HG03442 (cell line): ENCODE data around the gene GFPT2.

Experiments used
- ATAC-seq: cut with Tn5 transposase; IDR thresholded peaks from one replicate; pipeline ENCODE4 v1.9.1; 2021; ENCODE audit warnings: mild to moderate bottlenecking, moderate library complexity; ENCODE audit not compliant: unreplicated experiment

GFPT2 gene

GRCh38 chr5:180289966-180290365, 63.2 kb downstream of the GFPT2 start:
- no peak for ATAC-seq

- ATAC-seq: no peak
These were observed 63.7 kb downstream of the GFPT2 start for GRCh38 chr5:180289433-180289832.

GRCh38 chr5:180287868-180288267, 65.3 kb downstream of the GFPT2 start:
- no peak for ATAC-seq

- no peak for ATAC-seq
These were observed 65.7 kb downstream of the GFPT2 start for GRCh38 chr5:180287404-180287803.

- no peak for ATAC-seq
These were observed 69.0 kb downstream of the GFPT2 start for GRCh38 chr5:180284149-180284548.

- ATAC-seq: no peak
These were observed 70.0 kb downstream of the GFPT2 start for GRCh38 chr5:180283026-180283615.

GRCh38 chr5:180282281-180282680, 70.9 kb downstream of the GFPT2 start:
- ATAC-seq: no peak

- no peak for ATAC-seq
These were observed 71.4 kb downstream of the GFPT2 start for GRCh38 chr5:180281706-180282105.

GRCh38 chr5:180274695-180275094, 78.4 kb downstream of the GFPT2 start:
- ATAC-seq: no peak

GRCh38 chr5:180271221-180271620, 81.9 kb downstream of the GFPT2 start:
- no peak for ATAC-seq

GRCh38 chr5:180259260-180259611, 93.9 kb downstream of the GFPT2 start:
- no peak for ATAC-seq

- no peak for ATAC-seq
These were observed 99.9 kb downstream of the GFPT2 start for GRCh38 chr5:180253036-180253824.

- ATAC-seq: no peak
These were observed 101.2 kb downstream of the GFPT2 start for GRCh38 chr5:180251887-180252286.

GRCh38 chr5:180251141-180251540, 102.0 kb downstream of the GFPT2 start:
- ATAC-seq: no peak
